Fibroblast of skin of right quadriceps (primary cell): ENCODE measurements around the gene IRF7.

Experiments used
- DNase-seq: peaks from one replicate; pipeline ENCODE4 v3.0.0-alpha.2; 2013

The IRF7 gene

DNA sequence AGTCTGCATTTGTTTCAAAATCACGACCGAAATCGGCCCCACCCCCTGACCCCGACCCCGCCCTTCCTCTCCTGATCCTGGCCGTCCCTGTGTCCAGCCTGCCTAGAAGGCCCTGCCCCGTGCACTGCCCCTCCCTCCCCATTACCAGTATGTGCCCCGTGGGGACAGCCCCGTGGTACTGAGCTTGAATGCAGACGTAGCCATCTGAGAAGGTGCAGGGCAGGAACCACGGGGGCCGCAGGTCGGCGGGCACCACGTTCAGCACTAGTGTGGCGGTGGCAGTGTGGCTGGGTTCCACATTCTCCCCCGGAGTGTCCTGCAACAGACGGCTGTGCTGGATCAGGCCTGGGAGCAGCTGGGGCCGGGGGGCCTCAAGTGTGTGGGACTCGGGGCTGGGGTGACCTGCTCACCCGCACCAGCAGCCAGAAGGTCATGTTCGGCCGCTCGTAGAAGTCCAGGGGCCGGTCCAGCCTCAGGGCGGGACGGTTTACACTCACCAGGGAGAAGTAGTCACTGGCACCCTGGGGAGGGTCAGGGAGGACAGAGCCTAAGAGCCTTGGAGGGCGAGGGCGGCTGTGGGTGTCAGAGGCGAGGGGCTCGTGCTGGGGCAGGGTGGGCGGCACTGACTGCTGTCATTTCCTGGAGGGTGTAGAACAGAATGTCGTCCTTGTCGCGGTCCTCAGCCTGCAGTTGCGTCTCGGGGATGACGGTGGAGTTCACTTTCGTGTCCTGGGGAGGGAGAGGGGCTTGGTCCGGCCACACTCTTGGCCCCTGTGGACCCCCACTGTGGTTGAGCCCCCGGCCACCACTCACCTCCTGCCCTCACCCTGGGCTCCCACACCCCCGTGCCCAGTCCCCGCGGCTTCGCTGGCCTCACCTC is 5.4 kb upstream of the IRF7 start:
- DNase-seq, result no peak

DNA sequence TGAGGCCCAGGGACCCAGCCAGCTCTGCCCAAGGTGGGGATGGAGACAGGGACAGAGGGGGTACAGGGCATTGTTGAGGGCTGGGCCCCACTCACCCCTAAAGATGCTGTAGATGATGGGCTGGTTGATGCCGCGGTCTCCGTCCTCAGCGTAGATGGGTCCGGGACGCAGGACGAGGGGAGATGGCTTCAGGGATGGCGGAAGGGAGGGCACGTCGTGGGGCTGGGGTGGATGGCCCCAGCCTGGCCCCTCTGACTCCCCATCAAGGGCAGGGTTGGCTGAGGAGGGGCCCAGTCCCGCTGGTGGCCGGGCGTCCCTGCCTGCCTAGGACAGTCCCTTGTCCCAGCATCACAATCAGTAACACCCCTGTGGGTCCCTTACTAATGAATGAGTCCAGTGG is 4.5 kb upstream of the IRF7 start:
- no peak for DNase-seq

DNA sequence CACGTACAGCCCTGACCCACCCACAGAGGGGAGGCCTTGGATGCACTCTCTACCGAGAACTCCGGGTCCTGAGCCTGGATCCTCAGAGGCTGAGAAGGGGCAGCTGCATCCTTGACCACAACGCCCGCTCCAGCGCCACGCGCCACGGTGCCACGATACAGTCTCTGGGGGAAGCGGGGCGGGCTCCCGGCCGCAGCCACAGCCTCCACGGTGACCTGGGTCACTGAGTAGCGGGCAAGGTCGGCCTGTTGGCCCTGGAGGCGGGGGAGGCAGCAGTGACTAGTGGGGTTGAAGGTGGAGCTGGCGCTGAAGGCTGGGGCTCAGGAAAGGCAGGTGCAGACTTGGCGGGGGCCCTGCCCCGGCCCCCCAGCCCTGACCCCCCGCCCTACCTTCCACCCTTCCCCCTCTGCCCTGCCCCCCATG is 3.9 kb upstream of the IRF7 start:
- DNase-seq, result no peak

GRCh38 chr11:618856-619627 is 3.3 kb upstream of the IRF7 start:
- DNase-seq, result no peak

GRCh38 chr11:617912-618682 is 2.3 kb upstream of the IRF7 start:
- DNase-seq, result no peak

- no peak for DNase-seq
Observed at GRCh38 chr11:617199-617911, 1.6 kb upstream of the IRF7 start.

DNA sequence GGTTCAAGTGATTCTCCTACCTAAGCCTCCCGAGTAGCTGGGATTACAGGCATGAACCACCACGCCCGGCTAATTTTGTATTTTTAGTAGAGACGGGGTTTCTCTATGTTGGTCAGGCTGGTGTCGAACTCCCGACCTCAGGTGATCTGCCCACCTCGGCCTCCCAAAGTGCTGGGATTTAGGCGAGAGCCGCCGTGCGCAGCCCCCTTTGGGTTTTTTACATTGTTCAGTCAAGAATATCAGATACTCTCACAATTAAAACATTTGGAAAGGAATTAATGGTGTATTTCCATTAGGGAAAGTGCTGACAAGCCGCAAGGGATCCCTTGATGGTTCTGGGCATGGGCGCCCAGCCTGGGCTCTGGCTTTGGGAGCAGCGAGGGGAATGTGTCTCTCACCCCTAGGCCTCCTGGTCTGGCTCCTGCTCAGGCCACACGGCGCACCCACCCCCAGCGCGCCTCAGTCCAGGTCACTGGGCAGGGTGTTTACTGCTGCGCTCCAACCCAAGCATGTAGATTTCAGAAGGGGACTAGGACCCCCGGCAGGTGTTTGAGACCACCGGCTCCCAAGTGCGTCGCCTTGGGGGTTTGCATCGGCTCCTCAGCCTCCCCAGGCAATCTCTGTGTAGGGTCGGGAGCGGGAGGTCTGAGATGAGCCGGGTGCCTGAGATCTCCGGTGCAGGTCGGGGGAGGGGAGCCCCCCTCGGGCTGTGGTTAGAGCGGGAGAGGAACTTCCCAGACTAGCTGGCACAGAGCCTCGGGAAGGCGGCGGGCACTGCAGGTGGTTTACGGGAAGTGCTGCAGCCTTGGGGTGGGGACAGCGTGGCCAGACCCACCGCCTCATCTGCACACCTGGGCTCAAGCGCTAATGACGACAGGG is 809 bp upstream of the IRF7 start:
- DNase-seq, result no peak

GRCh38 chr11:614623-615503 is 887 bp downstream of the IRF7 start:
- DNase-seq, result no peak

GRCh38 chr11:614021-614622 is 1.6 kb downstream of the IRF7 start:
- no peak for DNase-seq

DNA sequence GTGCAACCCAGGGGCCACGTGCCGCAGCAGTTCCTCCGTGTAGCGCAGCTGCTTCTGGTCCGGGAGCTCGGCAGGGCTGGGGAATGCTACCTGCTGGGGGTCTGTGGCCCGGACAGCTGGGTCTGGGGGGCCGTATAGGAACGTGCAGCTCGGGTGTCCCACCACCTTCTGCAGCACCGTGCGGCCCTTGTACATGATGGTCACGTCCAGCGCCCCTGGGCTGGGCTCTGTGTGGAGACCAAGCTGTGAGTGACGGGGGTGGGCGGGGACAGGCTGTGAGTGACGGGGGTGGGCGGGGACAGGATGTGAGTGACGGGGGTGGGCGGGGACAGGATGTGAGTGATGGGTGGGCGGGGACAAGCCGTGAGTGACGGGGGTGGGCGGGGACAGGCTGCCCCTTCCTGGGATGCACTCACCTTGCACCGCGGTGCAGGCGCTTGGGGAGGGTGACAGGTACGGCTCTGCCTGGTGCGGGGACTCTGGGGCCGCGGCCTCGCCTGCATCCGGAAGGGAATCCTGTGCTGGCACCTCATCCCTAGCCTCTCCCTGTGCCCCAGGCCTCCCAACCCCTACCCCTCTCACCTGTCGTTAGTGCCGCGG is 2.3 kb downstream of the IRF7 start:
- peak; percentile 41 for DNase-seq

DNA sequence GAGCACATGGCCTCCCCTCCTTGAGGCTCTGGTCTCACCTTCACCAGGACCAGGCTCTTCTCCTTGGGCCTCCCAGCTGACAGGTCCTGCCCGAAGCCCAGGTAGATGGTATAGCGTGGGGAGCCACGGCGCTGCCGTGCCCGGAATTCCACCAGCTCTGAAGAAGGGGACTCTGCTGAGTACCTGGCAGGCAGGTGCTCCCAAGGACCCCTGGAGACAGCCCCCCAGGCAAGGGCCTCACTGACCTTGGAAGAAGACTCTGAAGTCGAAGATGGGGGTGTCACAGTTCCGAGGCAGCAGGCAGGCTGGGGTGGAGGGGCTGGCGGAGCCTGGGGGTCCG is 2.8 kb downstream of the IRF7 start:
- no peak for DNase-seq

- DNase-seq, result no peak
Observed at GRCh38 chr11:612201-612960, 3.4 kb downstream of the IRF7 start.

DNA sequence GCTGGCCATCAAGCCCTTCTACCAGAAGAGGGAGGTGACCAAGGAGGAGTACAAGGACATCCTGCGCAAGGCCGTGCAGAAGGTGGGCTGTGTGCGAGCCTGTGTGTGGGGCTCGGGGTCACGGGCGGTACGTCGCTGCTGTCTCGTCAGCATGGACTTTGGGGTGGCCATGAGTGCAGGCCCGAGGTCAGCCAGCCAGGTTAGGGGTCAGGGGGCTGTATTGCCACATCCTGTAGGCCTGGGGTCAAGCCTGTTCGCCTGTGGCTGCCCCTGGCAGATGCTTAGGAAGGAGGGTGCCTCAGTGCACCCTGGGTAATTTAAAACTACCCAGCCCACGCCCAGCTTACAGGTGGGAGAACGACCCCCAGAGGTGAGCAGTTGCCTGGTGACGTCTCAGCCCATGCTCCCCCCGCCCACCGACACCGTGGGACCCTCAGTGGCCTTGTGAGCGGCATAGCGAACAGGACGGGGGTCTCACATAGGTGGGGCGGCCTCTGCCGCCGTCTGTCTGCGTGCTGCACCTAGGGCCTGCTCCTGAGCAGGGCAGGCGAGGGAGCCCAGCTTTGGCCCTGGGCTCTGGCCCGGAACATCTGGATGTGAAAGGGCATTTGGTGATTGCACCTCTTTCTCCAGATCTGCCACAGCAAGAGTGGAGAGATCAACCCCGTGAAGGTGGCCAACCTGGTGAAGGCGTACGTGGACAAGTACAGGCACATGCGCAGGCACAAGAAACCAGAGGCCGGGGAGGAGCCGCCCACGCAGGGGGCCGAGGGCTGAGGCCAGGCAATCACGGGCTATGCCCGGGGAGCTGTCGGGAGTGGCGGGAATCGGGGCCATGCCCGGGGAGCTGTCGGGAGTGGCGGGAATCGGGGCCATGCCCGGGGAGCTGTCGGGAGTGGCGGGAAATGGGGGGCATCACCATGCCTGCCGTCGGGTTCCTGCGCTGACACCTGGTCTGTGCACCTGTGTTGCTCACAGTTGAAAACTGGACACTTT is 4.5 kb downstream of the IRF7 start:
- DNase-seq, result no peak

- no peak for DNase-seq
Observed at GRCh38 chr11:610146-610801, 5.5 kb downstream of the IRF7 start.

GRCh38 chr11:609341-609811 is 6.4 kb downstream of the IRF7 start:
- no peak for DNase-seq

DNA sequence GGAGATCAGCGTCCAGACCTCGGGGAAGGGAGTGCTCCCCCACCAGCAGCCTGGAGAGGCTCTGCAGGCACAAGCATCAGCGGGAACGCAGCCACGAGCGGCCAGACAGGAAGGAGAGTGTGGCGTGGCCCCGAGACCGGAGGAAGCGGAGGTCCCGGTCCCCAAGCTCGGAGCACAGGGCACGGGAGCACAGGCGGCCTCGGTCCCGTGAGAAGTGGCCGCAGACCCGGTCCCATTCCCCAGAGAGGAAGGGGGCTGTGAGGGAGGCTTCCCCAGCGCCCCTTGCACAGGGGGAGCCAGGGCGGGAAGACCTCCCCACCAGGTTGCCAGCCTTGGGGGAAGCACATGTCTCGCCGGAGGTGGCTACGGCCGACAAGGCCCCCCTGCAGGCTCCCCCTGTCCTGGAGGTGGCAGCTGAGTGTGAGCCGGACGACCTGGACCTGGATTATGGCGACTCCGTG is 6.9 kb downstream of the IRF7 start:
- DNase-seq, result no peak
